Endothelial cell of umbilical vein (primary cell): ENCODE data around the gene GGN. TPM values are rescaled to one million over a fixed set of nuclear protein-coding genes. Genes with fewer than 3 reads are reported as not detected.

Experiments
- BruUV-seq: library from RNA; stranded (reverse); fragments of 400-500 nt; replicated peaks from 2 replicates; lab custom pipeline; 2021; lab: Mats Ljungman, UMichigan
- CTCF ChIA-PET: fragments of 300-600, 350-600 bp; sonication (Branson Sonifier 250); formaldehyde crosslinking; loops from one replicate; lab custom pipeline; 2021; ENCODE audit warnings: antibody characterized with exemption, inconsistent platforms; lab: Charles Lee
- POLR2A ChIA-PET: fragments of 300-600, 350-600 bp; sonication (Branson Sonifier 250); formaldehyde crosslinking; loops from one replicate; lab custom pipeline; 2021; ENCODE audit warnings: antibody characterized with exemption, inconsistent platforms; lab: Charles Lee
- DNase-seq: peaks from one replicate; pipeline ENCODE4 v3.0.0-alpha.2; 2011; ENCODE audit warnings: low read depth, low spot score
- FAIRE-seq: peaks from 2 replicates; lab custom pipeline; 2011; peaks lifted over from hg19 to GRCh38; lab: Jason Lieb, UNC
- H2AFZ ChIP-seq: 2 replicates; pipeline ENCODE4 v1.6.0; 2012; ENCODE audit warnings: low read depth, low read length, control low read depth, inconsistent platforms
- H3K27ac ChIP-seq: 2 replicates; pipeline ENCODE4 v1.5.1; 2011; ENCODE audit warnings: low read depth, mild to moderate bottlenecking, control low read depth, low read length, moderate library complexity; ENCODE audit not compliant: insufficient read depth
- H3K27me3 ChIP-seq, 2 experiments: 2 replicates each; pipeline versions ENCODE4 v1.6.0 to v1.6.1; 2011; ENCODE audit warnings: low read length in 2 of 2, mixed read lengths in 1 of 2; ENCODE audit not compliant: control insufficient read depth in 2 of 2, insufficient read depth in 2 of 2
- H3K36me3 ChIP-seq, 2 experiments: 2 replicates in 1 of 2; 3 replicates in 1 of 2; pipeline ENCODE4 v1.5.1; 2011; ENCODE audit warnings: low read length in 2 of 2, mild to moderate bottlenecking in 1 of 2, moderate library complexity in 1 of 2; ENCODE audit not compliant: control insufficient read depth in 2 of 2, insufficient read depth in 2 of 2; ENCODE audit errors: extremely low read depth in 1 of 2
- H3K4me1 ChIP-seq: 3 replicates; pipeline ENCODE4 v1.5.1; 2011; ENCODE audit warnings: mild to moderate bottlenecking, low read length; ENCODE audit not compliant: control insufficient read depth, insufficient read depth; ENCODE audit errors: extremely low read depth
- H3K4me2 ChIP-seq: 2 replicates; pipeline ENCODE4 v1.6.1; 2011; ENCODE audit warnings: low read length, control low read depth, mixed read lengths; ENCODE audit not compliant: insufficient read depth
- H3K4me3 ChIP-seq, 3 experiments: fragments of 200-600 bp in 1 of 3; sonication (generic), shearing (Covaris generic) in 1 of 3; replicated peaks in 1 of 3; 2 replicates each; pipeline ENCODE4 v1.5.1; 2011 to 2016; ENCODE audit warnings: control low read depth in 3 of 3, low read length in 3 of 3, mild to moderate bottlenecking in 2 of 3, inconsistent platforms in 1 of 3, low read depth in 1 of 3, moderate library complexity in 1 of 3; ENCODE audit not compliant: insufficient read depth in 1 of 3
- H3K79me2 ChIP-seq: 2 replicates; pipeline ENCODE4 v1.6.0; 2012; ENCODE audit warnings: low read length, inconsistent platforms; ENCODE audit not compliant: control insufficient read depth, insufficient read depth
- H3K9ac ChIP-seq: replicated peaks from 2 replicates; pipeline ENCODE3; 2011; ENCODE audit warnings: low read length, control low read depth; ENCODE audit not compliant: insufficient read depth; ENCODE audit errors: extremely low read depth
- H3K9me1 ChIP-seq: replicated peaks from 3 replicates; pipeline ENCODE4 v1.6.0; 2011; ENCODE audit warnings: mild to moderate bottlenecking, low read length; ENCODE audit not compliant: control insufficient read depth, insufficient read depth; ENCODE audit errors: extremely low read depth
- H3K9me3 ChIP-seq: replicated peaks from 2 replicates; pipeline ENCODE4 v1.5.1; 2012; ENCODE audit warnings: low read length, inconsistent platforms; ENCODE audit not compliant: control insufficient read depth, insufficient read depth
- H4K20me1 ChIP-seq: replicated peaks from 2 replicates; pipeline ENCODE3; 2011; ENCODE audit warnings: mild to moderate bottlenecking, low read length; ENCODE audit not compliant: control insufficient read depth, insufficient read depth; ENCODE audit errors: extremely low read depth
- EZH2 ChIP-seq: IDR thresholded peaks from 2 replicates; pipeline ENCODE4 v1.6.1; 2012; ENCODE audit warnings: borderline replicate concordance, low read depth, mild to moderate bottlenecking, moderate library complexity, low read length, inconsistent platforms; ENCODE audit not compliant: severe bottlenecking
- GATA2 ChIP-seq: IDR thresholded peaks from 2 replicates; pipeline ENCODE4 v1.7.0; 2011; ENCODE audit warnings: low read depth, mild to moderate bottlenecking, moderate library complexity, mixed read lengths, low read length; ENCODE audit not compliant: insufficient read length, insufficient read depth
- MYC ChIP-seq: IDR thresholded peaks from one replicate; pipeline ENCODE4 v1.6.1; 2011; ENCODE audit warnings: mild to moderate bottlenecking, low read depth, low read length
- POLR2A ChIP-seq: IDR thresholded peaks from 2 replicates; pipeline ENCODE4 v1.6.1; 2012; ENCODE audit warnings: low read depth, mild to moderate bottlenecking, control low read depth, low read length
- POLR2AphosphoS5 ChIP-seq: IDR thresholded peaks from 2 replicates; pipeline ENCODE4 v1.6.1; 2012; ENCODE audit warnings: low read depth, mild to moderate bottlenecking, control low read depth, low read length, moderate library complexity; ENCODE audit not compliant: insufficient read depth
- dilution Hi-C: fragments of 300-500 bp; cut with MboI; formaldehyde crosslinking; loops from one replicate; pipeline ENCODE4 v1.15.0; 2019; ENCODE audit warnings: low sequenced_read_pairs; ENCODE audit not compliant: extremely low pct_ligation_motif_present
- intact Hi-C: fragments of 100-400 bp; cut with micrococcal nuclease; formaldehyde crosslinking; loops from one replicate; pipeline ENCODE4 v1.10.0; 2022
- polyA plus RNA-seq, 4 experiments: library from polyadenylated mRNA; depleted of rRNA in 3 of 4; stranded (reverse) in 3 of 4; unstranded in 1 of 4; fragments of >200 nt; gene quantifications; 2 replicates each; pipeline versions ENCODE4 v1.2.1 to v1.2.3, GENCODE V29; 2011 to 2012; ENCODE audit warnings: missing spikeins in 1 of 4
- total RNA-seq: library from RNA; stranded (reverse); gene quantifications from 2 replicates; pipeline ENCODE4 v1.2.3, GENCODE V29; 2021
- TF ChIP-seq, protein P1 (sequence below): IDR thresholded peaks from 2 replicates; pipeline ENCODE4 v1.6.1; 2011; ENCODE audit not compliant: insufficient read depth, insufficient read length
- TF ChIP-seq, protein P2 (sequence below), 2 donors: IDR thresholded peaks; 1 replicate in 1 of 2; 2 replicates in 1 of 2; pipeline ENCODE4 v1.5.1; 2011; ENCODE audit warnings: low read length in 2 of 2, mild to moderate bottlenecking in 2 of 2, moderate library complexity in 2 of 2, control low read depth in 1 of 2, inconsistent platforms in 1 of 2, low read depth in 1 of 2; ENCODE audit not compliant: insufficient read depth in 1 of 2; ENCODE audit errors: extremely low read depth in 1 of 2

Gene GGN
- total and polyA plus RNA-seq, 2 donors (not counting 3 experiments of a cell fraction or from before 2014, with no cell fraction given): 0.39 to 0.88 TPM

DNA sequence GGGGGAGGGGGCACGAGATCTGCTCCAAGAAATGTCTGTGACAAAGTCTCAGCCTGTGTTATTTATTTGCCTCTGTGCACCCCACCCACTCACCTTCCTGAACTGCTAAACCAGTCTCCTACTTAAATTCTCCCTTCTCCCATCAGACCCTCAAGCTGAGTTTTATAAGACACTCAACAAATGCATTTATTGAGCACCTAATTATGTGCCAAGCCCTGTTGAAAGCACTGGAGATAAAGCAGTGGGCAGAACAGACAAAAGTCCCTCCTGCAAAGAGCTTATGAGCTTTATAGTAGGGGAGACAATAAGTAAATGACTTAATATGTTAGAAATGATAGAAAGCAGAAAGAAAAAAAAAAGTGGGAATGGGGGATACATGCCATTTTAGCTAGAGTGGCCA is 11.7 kb upstream of the GGN start:
- DNase-seq (no peak), FAIRE-seq (no peak)
- Histone ChIP-seq H4K20me1 (no peaks in the 10 kb centered on the region), H3K79me2 (no peaks in the 10 kb centered on the region), H3K4me3 (no peak overlapping the region), H3K9me1 (no peaks in the 10 kb centered on the region), H3K27ac (no peak overlapping the region), H3K27me3 (no peaks in the 10 kb centered on the region), H3K9me3 (no peaks in the 10 kb centered on the region), H3K9ac (no peak overlapping the region), H2AFZ (no peak overlapping the region), H3K4me2 (no peak overlapping the region), H3K36me3 (no peaks in the 10 kb centered on the region), H3K4me1 (peaks cover 2% of the 10 kb centered on the region)
- intact Hi-C loops (no loop called here), dilution Hi-C loops (no loop called here)
- BruUV-seq: no TSS peak
- ChIA-PET POLR2A (no interaction called here), CTCF (no interaction called here)
- TF ChIP-seq POLR2A (no peak), POLR2AphosphoS5 (no peak), EZH2 (no peak), MYC (no peak), GATA2 (no peak)
- TF ChIP-seq, protein P1, sequence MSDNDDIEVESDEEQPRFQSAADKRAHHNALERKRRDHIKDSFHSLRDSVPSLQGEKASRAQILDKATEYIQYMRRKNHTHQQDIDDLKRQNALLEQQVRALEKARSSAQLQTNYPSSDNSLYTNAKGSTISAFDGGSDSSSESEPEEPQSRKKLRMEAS: no peak
- TF ChIP-seq, protein P2, sequence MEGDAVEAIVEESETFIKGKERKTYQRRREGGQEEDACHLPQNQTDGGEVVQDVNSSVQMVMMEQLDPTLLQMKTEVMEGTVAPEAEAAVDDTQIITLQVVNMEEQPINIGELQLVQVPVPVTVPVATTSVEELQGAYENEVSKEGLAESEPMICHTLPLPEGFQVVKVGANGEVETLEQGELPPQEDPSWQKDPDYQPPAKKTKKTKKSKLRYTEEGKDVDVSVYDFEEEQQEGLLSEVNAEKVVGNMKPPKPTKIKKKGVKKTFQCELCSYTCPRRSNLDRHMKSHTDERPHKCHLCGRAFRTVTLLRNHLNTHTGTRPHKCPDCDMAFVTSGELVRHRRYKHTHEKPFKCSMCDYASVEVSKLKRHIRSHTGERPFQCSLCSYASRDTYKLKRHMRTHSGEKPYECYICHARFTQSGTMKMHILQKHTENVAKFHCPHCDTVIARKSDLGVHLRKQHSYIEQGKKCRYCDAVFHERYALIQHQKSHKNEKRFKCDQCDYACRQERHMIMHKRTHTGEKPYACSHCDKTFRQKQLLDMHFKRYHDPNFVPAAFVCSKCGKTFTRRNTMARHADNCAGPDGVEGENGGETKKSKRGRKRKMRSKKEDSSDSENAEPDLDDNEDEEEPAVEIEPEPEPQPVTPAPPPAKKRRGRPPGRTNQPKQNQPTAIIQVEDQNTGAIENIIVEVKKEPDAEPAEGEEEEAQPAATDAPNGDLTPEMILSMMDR (IDR thresholded peaks at IDR 0.05; ENCODE audit: extremely low read depth in 1 of 2, insufficient read depth in 1 of 2, low read depth in 1 of 2, low read length in 2 of 2): no peak
